Mucosa of gallbladder (tissue), 1 donor: ENCODE data around the gene TTC39C. TPM values are rescaled to one million over a fixed set of nuclear protein-coding genes. Genes with fewer than 3 reads are reported as not detected.

ENCODE experiments used
- DNase-seq: peaks from one replicate; pipeline ENCODE4 v3.0.0-alpha.2; 2020; ENCODE audit warnings: low spot score
- total RNA-seq: library from RNA; stranded (reverse); gene quantifications from one replicate; pipeline ENCODE4 v1.2.1, GENCODE V29; 2021
- donor health status: DM: no; HTN: no; CAD: no.

The TTC39C gene
- total RNA-seq, 1 donor from 2014 or later: 55.4 TPM

- no peak for DNase-seq
Measured at GRCh38 chr18:23992089-23992940, 22.2 kb upstream of the TTC39C start.

GRCh38 chr18:23992941-23993280 is 21.6 kb upstream of the TTC39C start:
- no peak for DNase-seq

- DNase-seq: peak; percentile 30
Measured at GRCh38 chr18:23994361-23994902, 20.1 kb upstream of the TTC39C start.

GRCh38 chr18:23995180-23995579 is 19.4 kb upstream of the TTC39C start:
- DNase-seq: no peak

GRCh38 chr18:23998018-23998417 is 16.5 kb upstream of the TTC39C start:
- DNase-seq: no peak

- peak; percentile 59 for DNase-seq
Measured at GRCh38 chr18:23998820-23999219, 15.7 kb upstream of the TTC39C start.

- DNase-seq: no peak
Measured at GRCh38 chr18:24000613-24001490, 13.7 kb upstream of the TTC39C start.

- no peak for DNase-seq
Measured at GRCh38 chr18:24002479-24002878, 12.1 kb upstream of the TTC39C start.

GRCh38 chr18:24003288-24003687 is 11.3 kb upstream of the TTC39C start:
- no peak for DNase-seq

GRCh38 chr18:24003903-24004640 is 10.5 kb upstream of the TTC39C start:
- DNase-seq: no peak

- no peak for DNase-seq
Measured at GRCh38 chr18:24006712-24007313, 7.7 kb upstream of the TTC39C start.

- DNase-seq: no peak
Measured at GRCh38 chr18:24009246-24009645, 5.3 kb upstream of the TTC39C start.

GRCh38 chr18:24009651-24010333 is 4.8 kb upstream of the TTC39C start:
- DNase-seq: no peak

GRCh38 chr18:24010673-24011072 is 3.9 kb upstream of the TTC39C start:
- no peak for DNase-seq

- no peak for DNase-seq
Measured at GRCh38 chr18:24011123-24011917, 3.2 kb upstream of the TTC39C start.

- DNase-seq: no peak
Measured at GRCh38 chr18:24013051-24013450, 1.5 kb upstream of the TTC39C start.

- peak; percentile 42 for DNase-seq
Measured at GRCh38 chr18:24014986-24015638, 558 bp downstream of the TTC39C start.

GRCh38 chr18:24015639-24016631 is 1.4 kb downstream of the TTC39C start:
- DNase-seq: no peak
